Lung (tissue), 12 donors: ENCODE measurements around the gene NGFR. TPM values are rescaled to one million over a fixed set of nuclear protein-coding genes. Genes with fewer than 3 reads are reported as not detected.
"Not testable (repeated sequence)": the region's sequence is repeated elsewhere in the genome, so short reads cannot be mapped to it uniquely, and the experiment has no call there.

Experiments
- ATAC-seq: fragments of 200-7000 bp; cut with Tn5 transposase; one replicate; pipeline ENCODE4 v1.9.1; 2020; ENCODE audit warnings: moderate number of reproducible peaks; ENCODE audit not compliant: insufficient read depth, low FRiP score
- DNase-seq, 3 donors: peaks; one replicate each; pipeline ENCODE4 v3.0.0-alpha.2; 2013 to 2017
- H3K27ac ChIP-seq, 2 donors: one replicate each; pipeline ENCODE4 v1.5.1; 2013; ENCODE audit warnings: mild to moderate bottlenecking in 2 of 2, moderate library complexity in 2 of 2, control low read depth in 1 of 2, inconsistent platforms in 1 of 2, low read depth in 1 of 2, low read length in 1 of 2
- H3K27me3 ChIP-seq, 3 donors: one replicate each; pipeline ENCODE4 v1.5.1; 2013; ENCODE audit warnings: low read length in 2 of 3; ENCODE audit not compliant: control insufficient read depth in 3 of 3, insufficient read depth in 3 of 3
- H3K36me3 ChIP-seq, 4 donors: one replicate each; pipeline ENCODE4 v1.5.1; 2013; ENCODE audit warnings: low read length in 4 of 4, mild to moderate bottlenecking in 1 of 4, moderate library complexity in 1 of 4; ENCODE audit not compliant: control insufficient read depth in 4 of 4, insufficient read depth in 4 of 4
- H3K4me1 ChIP-seq, 5 donors: one replicate each; pipeline ENCODE4 v1.5.1; 2013; ENCODE audit warnings: low read length in 5 of 5, mild to moderate bottlenecking in 2 of 5, moderate library complexity in 1 of 5; ENCODE audit not compliant: control insufficient read depth in 5 of 5, insufficient read depth in 5 of 5
- H3K4me3 ChIP-seq: one replicate; pipeline ENCODE4 v1.5.1; 2013; ENCODE audit warnings: mild to moderate bottlenecking, control low read depth, moderate library complexity
- H3K9ac ChIP-seq, 2 donors: one replicate each; pipeline ENCODE4 v1.5.1; 2013; ENCODE audit warnings: low read length in 2 of 2, control low read depth in 1 of 2; ENCODE audit not compliant: insufficient read depth in 1 of 2
- H3K9me3 ChIP-seq, 4 donors: one replicate each; pipeline ENCODE4 v1.5.1; 2013; ENCODE audit warnings: low read length in 3 of 4, mild to moderate bottlenecking in 1 of 4, moderate library complexity in 1 of 4; ENCODE audit not compliant: control insufficient read depth in 4 of 4, insufficient read depth in 3 of 4
- WGBS, 2 donors: extraction: QIAGEN DNeasy Blood & Tissue Kit; methylation state at CpG; one replicate each; pipeline ENCODE4 v1.1.7; 2013; 5-methylcytosine and 5-hydroxymethylcytosine counted together
- polyA plus RNA-seq, 2 donors: library from polyadenylated mRNA; stranded (reverse); fragments of 200-250 nt; gene quantifications; one replicate each; pipeline ENCODE4 v1.2.1, GENCODE V29; 2013
- total RNA-seq, 2 donors: library from RNA; depleted of rRNA in 1 of 2; stranded (reverse); fragments of >200 nt in 1 of 2; gene quantifications; one replicate each; pipeline ENCODE4 v1.2.1, GENCODE V29; 2014 to 2021
- TF ChIP-seq, protein P1 (sequence below): IDR thresholded peaks from 2 replicates; pipeline ENCODE4 v1.5.1; 2012; ENCODE audit warnings: mild to moderate bottlenecking; ENCODE audit errors: control extremely low read depth, extremely low read depth
- donor health status: control.
- donor health status: control.
- donor health status: Bipolar disorder and iron deficiency.
- donor health status: healthy.
- donor health status: DM: yes; HTN: yes; CAD: no.

NGFR gene
- total and polyA plus RNA-seq, 4 donors = 1.3 to 4.9 (median 3.2) TPM

DNA sequence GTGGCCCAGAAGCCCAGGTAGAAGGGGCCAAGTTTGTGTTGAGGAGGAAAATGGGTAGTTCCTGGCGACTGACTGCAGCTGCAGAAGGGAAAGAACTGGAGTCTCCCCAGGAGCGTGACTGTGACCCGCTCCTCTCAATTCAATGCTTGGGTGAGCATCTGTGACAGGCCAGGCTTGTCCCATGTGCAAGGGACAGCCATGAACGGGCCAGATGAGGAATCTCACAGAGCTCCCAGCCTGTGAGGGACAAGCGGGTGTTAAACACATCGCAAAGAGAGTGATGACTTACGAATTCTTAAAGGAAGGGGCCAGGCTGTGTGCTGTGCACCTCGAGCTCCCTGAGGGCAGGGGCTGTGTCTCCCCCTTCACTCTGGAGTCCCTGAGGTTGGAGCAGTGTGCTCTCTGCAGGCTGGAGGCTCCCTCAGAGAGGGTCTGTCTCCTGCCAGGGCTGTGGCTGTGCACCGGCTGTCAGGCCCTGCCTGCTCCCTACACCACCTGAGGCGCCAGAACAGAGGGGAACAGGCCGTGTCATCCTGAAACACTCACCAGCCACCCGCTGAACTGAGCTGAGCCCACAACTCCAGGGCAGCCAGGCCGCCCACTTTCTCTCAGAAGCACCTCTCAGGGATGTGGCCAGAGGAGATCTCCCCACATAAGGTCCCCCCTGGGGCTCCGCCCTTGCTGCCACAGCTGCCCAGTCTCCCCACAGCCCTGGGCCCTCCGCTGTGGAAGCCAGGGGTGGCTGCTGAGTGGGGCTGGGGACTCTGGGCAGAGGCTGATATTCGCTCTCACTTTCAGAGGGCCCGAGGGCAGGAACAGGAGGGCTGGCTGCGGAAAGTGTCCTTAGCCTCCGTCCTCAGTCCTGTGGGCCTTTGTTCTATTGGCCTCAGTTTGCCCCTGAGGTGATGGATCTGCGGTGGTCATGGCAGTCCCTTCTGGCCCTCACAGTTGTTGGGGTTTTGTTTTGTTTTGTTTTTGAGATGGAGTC is 54.9 kb downstream of the NGFR start:
- no peak overlapping the region for H3K9ac ChIP-seq

DNA sequence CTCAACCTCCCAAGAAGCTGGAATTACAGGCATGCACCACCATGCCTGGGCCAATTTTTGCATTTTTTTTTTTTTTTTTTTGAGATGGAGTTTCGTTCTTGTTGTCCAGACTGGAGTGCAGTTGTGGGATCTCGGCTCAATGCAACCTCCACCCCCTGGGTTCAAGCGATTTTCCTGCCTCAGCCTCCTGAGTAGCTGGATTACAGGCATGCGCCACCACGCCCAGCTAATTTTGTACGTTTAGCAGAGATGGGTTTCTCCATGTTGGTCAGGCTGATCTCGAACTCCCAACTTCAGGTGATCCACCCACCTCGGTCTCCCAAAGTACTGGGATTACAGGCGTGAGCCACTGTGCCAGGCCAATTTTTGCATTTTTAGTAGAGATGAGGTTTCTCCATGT is 55.7 kb downstream of the NGFR start:
- not testable (repeated sequence) for H3K4me3 ChIP-seq, ATAC-seq, H3K27me3 ChIP-seq, H3K36me3 ChIP-seq, H3K9me3 ChIP-seq, DNase-seq, H3K9ac ChIP-seq, H3K27ac ChIP-seq
- WGBS, 2 donors = 89 to 96% methylated on average over 8 to 9 of the region's 9 CpGs
- H3K4me1 ChIP-seq = peaks cover 0 to 20% (median 5%) of the 10 kb centered on the region in 5 donors

More for the DNA sequence above, 54.9 kb downstream of the NGFR start:
- TF ChIP-seq, protein P1, sequence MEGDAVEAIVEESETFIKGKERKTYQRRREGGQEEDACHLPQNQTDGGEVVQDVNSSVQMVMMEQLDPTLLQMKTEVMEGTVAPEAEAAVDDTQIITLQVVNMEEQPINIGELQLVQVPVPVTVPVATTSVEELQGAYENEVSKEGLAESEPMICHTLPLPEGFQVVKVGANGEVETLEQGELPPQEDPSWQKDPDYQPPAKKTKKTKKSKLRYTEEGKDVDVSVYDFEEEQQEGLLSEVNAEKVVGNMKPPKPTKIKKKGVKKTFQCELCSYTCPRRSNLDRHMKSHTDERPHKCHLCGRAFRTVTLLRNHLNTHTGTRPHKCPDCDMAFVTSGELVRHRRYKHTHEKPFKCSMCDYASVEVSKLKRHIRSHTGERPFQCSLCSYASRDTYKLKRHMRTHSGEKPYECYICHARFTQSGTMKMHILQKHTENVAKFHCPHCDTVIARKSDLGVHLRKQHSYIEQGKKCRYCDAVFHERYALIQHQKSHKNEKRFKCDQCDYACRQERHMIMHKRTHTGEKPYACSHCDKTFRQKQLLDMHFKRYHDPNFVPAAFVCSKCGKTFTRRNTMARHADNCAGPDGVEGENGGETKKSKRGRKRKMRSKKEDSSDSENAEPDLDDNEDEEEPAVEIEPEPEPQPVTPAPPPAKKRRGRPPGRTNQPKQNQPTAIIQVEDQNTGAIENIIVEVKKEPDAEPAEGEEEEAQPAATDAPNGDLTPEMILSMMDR = no peak
- H3K4me3 ChIP-seq = no peak overlapping the region
- ATAC-seq (no peak), DNase-seq (no peak)
- peaks cover 0 to 18% (median 5%) of the 10 kb centered on the region in 5 donors for H3K4me1 ChIP-seq
- no peak overlapping the region for H3K27ac ChIP-seq
- 91 to 92% methylated on average over 20 of the region's 20 CpGs for WGBS, 2 donors
- H3K9me3 ChIP-seq = no peaks in the 10 kb centered on the region
- no peaks in the 10 kb centered on the region for H3K27me3 ChIP-seq
- H3K36me3 ChIP-seq = no peaks in the 10 kb centered on the region

DNA sequence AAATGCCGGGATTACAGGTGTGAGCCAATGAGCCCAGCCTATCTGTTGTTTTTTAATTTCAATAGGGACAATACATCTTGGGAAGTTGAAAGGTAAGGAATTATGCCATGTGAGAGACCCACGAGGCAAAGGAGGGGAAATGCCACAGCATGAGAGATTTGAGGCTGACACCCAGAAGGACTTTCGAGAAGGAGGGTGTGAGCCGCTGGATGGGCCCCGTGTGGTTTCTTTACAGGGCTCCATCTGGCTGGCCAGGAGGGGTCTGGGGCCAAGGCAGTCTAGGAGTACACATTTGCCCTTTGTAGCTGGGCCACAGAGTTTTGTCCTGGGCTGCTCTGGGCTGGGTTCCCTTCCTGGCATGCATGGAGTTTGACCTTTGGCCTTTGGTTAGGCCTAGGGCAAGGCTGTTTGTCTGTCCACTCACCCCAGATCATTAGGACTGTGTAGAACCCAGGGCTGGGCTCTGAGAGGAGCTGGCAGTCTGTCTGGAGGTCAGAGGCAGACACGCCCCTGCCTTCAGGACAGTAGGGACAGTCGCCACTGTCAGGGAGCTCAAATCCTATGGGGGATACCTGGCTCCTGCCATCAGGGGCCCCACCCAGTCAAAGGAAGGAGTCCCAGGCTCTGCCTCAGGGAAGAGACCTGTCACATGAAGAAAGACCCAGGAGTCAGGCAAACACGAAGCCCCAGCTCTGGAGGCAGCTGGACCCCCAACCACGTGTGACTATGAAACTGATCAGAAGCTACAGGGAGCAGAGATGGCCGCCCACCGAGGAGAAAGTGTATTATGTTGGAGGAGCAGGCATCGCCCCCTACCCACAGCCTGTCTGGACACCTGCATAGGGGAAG is 56.4 kb downstream of the NGFR start:
- no peak for ATAC-seq

More for the DNA sequence above, 56.4 kb downstream of the NGFR start:
- DNase-seq = no peak
- Histone ChIP-seq H3K27ac (no peak overlapping the region), H3K27me3 (no peaks in the 10 kb centered on the region), H3K4me1 (peaks cover 0 to 24% (median 7%) of the 10 kb centered on the region in 5 donors), H3K9me3 (no peaks in the 10 kb centered on the region), H3K36me3 (no peaks in the 10 kb centered on the region), H3K9ac (no peak overlapping the region), H3K4me3 (no peak overlapping the region)
- WGBS, 2 donors = 91 to 97% methylated on average over 12 of the region's 12 CpGs
- TF ChIP-seq, protein P1 = no peak
